Endometrium (tissue), 2 donors: ENCODE measurements around the gene TCF25.
"Not testable (repeated sequence)": the region's sequence is repeated elsewhere in the genome, so short reads cannot be mapped to it uniquely, and the experiment has no call there.

Experiments used
- FAIRE-seq: peaks from 2 replicates; lab custom pipeline; 2012; peaks lifted over from hg19 to GRCh38; lab: Jason Lieb, UNC
- donor health status: control.
- donor health status: control.

Gene TCF25, protein sequence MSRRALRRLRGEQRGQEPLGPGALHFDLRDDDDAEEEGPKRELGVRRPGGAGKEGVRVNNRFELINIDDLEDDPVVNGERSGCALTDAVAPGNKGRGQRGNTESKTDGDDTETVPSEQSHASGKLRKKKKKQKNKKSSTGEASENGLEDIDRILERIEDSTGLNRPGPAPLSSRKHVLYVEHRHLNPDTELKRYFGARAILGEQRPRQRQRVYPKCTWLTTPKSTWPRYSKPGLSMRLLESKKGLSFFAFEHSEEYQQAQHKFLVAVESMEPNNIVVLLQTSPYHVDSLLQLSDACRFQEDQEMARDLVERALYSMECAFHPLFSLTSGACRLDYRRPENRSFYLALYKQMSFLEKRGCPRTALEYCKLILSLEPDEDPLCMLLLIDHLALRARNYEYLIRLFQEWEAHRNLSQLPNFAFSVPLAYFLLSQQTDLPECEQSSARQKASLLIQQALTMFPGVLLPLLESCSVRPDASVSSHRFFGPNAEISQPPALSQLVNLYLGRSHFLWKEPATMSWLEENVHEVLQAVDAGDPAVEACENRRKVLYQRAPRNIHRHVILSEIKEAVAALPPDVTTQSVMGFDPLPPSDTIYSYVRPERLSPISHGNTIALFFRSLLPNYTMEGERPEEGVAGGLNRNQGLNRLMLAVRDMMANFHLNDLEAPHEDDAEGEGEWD

DNA sequence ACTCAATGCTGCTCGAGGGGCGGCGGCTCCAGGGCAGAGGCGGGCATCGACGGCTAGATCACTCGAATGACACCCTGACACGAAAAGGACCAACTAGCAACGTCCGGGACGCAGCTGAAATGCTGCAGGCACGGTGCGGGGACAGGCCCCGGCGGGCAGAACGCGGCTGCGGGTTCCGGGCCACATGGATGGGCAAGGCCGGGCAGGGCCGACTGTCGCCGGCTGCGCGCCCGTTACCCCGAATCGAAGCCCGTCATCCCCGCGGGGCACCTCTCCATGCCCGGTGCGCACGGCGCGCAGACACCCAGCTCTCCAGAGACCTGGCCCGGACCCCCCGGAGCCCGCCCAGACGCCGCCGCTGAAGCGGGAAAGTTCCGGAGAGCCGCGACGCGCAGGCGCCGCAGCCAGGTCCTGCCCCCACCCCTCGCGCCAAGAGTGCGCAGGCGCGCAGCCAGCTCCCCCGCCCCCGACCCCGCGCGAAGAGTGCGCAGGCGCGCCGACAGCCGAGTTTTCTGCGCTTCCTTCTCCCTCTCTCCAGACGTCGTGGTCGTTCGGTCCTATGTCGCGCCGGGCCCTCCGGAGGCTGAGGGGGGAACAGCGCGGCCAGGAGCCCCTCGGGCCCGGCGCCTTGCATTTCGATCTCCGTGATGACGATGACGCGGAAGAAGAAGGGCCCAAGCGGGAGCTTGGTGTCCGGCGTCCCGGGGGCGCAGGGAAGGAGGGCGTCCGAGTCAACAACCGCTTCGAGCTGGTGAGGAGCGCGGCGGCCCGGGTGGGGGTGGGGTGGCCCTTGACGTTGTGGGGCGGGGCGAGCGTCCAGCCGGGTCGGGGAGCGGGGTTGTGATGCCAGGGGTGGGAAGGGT lies at the start of gene TCF25:
Gene TCF25, plus strand, starts transcription at position 484 of the 863 bp plus-strand sequence. Its CDS starts 76 bp downstream, at position 560.
- no peak for FAIRE-seq

DNA sequence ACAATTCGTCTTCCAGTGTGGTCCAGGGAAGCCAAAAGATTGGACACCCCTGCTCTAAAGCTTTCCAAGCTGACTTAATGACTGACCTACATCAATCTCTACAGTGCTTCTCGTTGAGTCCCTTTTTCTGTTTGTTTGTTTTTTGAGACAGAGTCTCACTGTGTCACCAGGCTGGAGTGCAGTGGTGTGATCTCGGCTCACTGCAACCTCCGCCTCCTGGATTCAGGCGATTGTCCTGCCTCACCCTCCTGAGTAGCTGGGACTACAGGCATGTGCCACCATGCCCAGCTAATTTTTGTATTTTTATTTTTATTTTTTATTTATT lies 49.6 kb upstream of the TCF25 start:
- FAIRE-seq = not testable (repeated sequence)

DNA sequence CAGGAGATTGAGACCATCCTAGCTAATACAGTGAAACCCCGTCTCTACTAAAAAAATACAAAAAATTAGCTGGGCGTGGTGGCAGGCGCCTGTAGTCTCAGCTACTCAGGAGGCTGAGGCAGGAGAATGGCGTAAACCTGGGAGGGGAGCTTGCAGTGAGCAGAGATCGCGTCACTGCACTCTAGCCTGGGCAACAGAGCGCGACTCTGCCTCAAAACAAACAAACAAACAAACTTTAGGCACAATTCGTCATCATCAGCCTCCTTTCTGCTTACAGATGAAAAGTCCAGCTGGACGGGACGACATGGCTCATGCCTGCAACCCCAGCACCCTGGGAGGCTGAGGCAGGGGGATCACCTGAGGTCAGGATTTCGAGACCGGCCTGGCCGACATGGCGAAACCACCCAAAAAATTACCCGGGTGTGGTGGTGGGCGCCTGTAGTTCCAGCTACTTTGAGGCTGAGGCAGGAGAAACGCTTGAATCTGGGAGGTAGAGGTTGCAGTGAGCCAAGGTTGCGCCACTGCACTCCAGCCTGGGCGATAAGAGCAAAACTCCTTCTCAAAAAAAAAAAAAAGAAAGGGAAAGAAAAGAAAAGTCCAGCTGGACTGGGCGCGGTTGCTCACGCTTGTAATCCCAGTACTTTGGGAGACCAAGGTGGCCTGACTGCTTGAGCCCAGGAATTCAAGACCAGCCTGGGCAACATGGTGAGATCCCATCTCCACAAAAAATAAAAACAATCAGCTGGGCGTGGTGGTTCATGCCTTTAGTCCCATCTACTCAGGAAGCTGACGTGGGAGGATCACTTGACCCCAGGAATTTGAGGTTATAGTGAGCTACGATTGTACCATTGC lies 46.6 kb upstream of the TCF25 start:
- no peak for FAIRE-seq

DNA sequence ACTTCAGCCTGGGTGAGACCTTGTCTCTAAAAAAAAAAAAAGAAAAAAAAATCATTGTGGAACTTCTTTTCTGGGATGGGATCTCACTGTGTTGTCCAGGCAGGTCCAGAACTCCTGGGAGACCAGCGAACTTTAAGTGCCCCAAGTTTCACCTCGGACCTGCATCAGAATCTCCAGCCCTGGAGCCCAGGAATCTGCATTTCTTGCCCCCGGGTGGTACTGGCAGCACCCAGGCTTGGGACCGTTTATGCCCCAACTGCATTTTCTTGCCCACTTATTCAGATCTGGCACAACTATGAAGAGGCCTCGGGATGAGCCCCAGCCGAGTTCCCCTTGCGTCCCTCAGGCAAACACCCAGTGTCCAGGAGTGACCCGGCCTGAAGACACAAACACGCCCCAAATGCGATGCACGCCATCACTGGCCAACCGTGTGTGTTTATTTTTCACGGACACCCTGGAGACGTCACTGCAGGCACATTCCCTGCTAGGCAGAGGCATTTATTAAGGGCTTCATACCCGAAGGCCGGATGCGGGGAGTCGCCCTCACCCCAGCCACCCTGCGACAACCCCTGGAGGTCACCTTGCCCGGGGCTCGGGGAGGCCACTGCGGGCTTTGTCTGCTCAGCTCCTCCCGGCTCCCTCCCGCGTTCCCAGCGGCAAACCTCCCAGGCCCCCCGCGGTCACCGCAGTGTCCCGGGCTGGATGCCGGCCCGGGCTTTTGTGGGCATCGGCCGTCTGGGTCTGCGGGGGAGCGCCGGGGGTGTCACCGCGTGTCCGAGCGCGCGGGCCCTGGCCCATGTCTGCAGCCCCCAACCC lies 45.8 kb upstream of the TCF25 start:
- FAIRE-seq = no peak

DNA sequence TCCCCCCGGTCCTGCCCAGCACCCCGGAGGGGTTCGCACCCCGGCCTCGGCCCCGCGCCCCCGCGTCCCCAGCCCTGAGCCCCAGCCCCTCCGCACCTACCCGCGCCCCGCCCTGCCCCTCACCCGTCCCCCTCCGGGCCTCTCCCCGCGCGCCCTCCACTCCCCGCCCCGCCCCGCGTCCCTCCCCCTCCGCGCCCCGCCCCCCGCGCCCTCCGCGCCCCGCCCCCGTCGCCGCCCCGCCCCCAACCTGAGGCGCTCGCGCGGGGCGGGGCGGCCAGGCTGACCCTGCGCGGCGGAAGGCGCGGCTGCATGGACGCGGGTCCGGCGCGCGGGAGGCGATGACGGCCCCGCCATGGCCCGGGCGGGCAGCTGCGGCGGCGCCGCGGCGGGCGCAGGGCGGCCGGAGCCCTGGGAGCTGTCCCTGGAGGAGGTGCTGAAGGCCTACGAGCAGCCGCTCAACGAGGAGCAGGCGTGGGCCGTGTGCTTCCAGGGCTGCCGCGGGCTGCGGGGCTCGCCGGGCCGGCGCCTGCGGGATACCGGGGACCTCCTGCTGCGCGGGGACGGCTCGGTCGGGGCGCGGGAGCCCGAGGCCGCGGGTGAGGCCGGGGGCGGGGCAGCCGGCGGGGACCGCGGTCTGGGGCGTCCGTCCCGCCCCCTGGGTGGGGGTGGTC lies 45.1 kb upstream of the TCF25 start, which contains the start of gene SPIRE2:
Gene SPIRE2, plus strand, starts transcription at position 277 of the 671 bp plus-strand sequence. Its CDS starts 76 bp downstream, at position 353.
- FAIRE-seq = no peak

DNA sequence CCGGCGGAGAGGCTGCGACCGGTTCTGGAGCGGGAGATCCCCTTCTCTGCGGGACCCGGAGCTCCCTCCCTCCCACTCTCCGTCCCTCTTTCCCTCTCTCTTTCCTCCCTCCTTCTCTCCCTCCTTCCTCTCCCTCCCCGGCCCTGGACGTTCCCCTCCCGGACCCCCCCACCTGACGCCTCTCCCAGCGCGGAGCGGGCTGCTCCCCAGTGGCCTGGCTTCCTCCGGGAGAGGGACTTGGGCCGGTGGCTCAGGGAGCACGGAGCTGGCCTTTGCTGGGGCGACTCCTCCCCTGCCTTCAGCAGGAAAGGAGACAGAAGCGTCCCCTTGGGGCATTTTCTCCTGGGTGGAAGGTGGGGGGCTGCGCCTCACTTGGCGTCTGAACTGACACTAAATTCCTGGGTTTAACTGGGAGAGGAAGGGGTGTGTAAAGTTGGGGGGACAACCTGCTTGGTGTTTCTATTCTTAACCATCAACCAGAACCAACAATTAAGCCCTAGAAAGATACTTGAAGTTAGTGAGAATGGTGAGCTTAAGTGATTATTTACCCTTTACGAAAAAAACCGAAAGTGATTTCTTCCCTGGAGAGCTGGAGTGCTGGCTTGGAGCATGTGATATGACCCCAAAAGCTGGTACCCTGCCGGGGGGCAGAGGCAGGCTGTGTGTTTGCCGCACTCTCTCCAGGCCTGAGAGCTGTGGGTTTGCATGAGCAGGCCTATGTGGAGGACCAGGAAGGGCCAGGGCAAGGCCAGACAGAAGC lies 44.3 kb upstream of the TCF25 start:
- FAIRE-seq = no peak

DNA sequence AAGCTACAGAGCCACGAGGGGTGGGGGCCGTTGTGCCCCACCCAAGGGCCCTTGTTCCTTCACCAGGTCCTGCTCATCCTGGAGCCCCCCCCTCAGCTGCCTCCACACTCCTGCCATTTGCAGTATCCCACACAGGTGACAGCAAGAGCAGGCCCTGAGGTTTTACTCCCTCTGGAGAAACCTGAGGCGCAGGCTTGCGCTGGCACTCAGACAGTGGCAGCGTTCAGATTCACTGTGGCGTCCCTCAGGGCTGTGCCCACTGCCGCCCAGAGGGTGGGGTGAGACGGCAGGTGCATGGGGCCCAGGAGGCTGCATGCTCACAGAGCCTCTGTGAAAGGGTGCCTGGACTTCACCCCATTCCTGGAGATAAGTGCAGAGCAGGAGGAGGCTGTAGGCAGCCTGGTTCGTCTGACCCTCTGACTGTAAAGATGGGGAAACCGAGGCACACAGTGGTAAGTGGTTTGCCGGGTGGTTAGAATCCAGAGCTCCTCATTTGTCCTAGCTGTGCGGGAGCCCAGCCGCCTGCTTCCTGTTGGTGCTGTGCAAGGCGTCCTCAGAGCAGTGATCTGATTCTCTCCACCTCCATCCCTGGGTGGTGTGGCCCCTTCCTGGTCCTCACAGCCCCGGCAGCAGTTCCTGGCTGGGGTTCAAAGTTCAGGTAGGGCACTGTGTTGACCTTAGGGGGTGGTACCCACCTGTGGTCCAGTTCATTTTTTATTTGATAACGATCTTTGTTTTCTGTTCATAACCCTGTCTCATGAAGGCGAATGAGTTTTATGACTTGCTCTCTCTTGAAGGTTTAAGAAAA lies 43.6 kb upstream of the TCF25 start:
- FAIRE-seq = no peak

DNA sequence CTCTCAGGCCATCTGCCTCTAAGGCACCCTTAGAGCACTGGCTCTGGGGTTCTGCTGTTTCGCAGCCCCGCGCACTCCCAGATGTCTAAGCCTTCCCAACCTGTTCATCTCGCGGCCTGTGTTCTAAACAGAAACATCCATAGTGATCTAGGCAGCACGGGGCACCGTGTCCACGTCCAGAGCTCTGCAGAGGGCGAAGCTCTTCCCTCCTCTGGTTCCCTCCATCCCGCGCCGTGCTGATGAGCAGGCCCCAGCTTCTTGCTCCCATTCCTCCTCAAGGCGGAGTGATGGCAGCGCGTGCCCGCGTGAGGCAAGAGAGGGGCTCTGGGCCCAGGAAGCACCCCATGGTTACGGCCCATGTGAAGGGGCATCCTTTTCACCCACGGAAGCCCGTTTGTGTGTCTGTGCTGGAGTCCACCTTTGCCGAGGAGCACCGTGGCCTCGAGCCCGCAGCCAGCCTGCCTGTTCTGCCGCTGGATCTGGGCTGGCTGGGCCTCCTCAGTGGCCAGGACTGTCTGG lies 41.5 kb upstream of the TCF25 start:
- no peak for FAIRE-seq

DNA sequence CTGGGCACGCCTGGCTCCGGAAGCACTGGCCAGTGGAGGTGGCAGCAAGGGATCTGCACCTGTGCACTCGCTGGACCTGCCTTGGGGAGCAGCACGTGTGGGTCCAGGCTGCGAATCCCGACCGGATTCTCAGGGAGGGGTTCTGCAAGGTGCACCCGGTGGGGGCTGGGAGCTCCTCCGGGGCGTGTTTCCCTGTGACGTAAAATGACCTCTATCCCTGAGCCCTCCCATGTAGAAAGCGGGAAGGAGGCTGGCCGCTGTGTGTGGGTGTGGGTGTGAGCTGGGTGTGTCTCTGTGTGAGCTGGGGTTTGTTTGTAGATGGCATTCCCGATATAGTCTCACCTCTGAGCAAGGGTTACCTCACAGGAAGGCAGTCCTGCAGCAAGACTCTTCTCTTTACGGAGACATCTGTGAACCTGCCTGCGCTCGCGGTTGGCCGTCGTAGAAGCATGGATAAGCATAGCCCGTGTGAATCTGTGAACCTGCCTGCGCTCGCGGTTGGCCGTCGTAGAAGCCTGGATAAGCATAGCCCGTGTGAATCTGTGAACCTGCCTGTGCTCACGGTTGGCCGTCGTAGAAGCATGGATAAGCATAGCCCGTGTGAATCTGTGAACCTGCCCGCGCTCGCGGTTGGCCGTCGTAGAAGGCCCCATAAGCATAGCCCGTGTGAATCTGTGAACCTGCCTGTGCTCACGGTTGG lies 39.6 kb upstream of the TCF25 start:
- FAIRE-seq = not testable (repeated sequence)

DNA sequence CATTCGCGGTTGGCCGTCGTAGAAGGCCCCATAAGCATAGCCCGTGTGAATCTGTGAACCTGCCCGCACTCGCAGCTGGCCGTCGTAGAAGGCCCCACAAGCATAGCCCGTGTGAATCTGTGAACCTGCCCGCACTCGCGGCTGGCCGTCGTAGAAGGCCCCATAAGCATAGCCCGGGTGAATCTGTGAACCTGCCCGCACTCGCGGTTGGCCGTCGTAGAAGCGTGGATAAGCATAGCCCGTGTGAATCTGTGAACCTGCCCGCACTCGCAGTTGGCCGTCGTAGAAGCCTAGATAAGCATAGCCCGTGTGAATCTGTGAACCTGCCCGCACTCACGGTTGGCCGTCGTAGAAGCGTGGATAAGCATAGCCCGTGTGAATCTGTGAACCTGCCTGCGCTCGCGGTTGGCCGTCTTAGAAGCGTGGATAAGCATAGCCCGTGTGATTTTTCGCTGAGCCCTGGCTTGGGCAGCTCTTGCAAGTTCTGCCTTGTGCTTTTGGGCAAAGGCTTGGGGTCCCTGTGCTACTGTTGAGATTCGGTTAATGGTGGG lies 38.5 kb upstream of the TCF25 start:
- FAIRE-seq = not testable (repeated sequence)

DNA sequence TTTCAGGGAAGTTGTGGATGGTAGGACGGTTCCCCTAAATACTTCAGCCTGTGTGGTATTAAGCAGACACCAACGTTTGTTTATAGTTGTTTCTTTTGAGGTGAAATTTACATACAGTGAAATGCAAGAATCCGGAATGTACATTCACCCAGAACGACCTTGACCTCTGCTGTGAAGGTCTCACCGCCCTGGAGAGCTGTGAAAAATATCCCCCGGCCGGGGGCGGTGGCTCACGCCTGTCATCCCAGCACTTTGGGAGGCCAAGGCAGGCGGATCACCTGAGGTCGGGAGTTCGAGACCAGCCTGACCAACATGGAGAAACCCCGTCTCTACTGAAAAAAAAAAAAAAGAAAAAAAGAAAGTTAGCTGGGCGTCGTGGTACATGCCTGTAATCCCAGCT lies 36.9 kb upstream of the TCF25 start:
- not testable (repeated sequence) for FAIRE-seq

DNA sequence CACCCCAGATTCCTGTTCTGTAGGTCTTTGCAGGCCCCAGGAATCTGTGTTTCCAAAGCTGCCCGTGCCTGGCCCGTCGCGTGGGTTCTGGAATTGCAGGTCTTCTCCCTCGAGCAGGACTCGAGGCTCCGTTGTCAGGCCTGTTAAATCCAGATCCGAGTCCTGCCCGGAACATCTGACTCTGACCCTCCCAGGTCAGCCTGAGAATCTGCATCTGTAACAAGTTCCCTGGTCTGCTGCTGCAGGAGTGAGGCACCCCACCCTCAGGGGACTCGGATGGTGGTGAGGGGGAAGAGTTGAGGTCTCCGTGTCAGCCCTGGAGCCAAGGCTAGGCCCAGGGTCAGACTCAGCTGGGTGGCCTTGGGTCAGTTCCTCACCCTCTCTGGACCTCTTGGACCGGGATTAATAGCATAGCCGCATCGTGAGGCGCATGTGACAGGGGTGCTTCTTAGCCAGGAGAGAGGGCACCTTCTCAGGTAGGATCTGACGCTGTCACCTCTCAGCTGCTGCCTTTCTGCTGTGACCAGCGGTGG lies 36.3 kb upstream of the TCF25 start:
- FAIRE-seq = no peak

DNA sequence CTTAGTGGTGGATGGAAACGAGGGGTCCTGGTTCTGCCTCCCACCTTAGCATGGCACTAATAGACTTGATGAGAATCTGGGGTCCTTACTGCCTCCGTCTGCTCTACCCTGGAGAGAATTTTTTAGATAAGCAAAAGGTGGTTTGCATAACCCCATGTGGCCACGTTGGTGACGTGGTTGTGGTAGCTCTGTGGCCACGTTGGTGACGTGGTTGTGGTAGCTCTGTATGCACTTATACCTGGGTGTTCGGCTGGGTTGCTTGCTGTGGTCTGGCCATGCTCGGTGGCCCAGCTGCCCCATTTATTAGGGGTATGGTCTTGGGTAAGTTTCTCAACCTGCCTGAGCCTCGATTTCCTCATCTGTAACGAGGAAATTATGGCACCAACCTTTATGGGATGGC lies 32.1 kb upstream of the TCF25 start:
- no peak for FAIRE-seq

DNA sequence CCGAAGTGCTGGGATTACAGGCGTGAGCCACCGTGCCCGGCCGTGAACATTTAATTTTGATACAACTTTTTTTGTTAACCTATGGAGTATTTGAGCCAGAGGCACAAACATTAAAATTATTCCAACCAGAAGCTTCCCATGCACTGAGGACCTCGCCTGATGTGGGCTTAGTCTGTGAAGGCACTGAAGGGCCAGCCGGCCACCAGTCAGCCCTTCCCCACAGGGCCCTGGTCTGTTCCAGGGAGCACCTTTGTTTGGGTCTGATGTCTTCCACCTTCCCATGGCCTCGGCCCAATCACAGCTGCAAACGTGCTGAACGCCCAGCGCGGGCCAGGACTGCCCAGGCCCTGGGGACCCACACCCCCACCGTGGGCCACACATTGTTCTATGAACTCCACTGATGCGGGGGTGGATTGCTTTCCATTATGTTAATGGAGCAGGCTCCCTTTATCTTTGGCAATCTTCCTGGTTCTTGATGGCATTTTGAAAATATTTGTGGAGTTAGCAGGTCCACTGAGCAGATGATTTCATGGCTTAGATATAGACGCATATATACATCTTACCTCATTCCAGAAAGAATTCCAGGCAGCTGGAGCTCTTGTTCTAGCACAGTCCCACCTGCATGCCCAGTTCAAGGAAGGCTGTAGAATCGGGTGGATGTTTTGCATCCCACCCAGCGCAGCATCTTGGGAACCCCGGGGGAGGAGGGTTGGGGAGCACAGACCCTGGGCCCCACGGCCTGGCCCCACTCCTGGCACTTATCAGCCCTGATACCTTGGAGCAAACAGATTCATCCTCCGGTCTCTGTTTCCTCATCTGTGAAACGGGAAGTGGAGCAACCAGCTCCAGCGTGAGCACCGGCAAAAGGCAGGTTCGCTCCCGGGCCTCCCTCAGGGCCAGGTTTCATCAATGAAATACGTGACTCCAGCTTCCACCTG lies 30.7 kb upstream of the TCF25 start:
- FAIRE-seq = no peak

DNA sequence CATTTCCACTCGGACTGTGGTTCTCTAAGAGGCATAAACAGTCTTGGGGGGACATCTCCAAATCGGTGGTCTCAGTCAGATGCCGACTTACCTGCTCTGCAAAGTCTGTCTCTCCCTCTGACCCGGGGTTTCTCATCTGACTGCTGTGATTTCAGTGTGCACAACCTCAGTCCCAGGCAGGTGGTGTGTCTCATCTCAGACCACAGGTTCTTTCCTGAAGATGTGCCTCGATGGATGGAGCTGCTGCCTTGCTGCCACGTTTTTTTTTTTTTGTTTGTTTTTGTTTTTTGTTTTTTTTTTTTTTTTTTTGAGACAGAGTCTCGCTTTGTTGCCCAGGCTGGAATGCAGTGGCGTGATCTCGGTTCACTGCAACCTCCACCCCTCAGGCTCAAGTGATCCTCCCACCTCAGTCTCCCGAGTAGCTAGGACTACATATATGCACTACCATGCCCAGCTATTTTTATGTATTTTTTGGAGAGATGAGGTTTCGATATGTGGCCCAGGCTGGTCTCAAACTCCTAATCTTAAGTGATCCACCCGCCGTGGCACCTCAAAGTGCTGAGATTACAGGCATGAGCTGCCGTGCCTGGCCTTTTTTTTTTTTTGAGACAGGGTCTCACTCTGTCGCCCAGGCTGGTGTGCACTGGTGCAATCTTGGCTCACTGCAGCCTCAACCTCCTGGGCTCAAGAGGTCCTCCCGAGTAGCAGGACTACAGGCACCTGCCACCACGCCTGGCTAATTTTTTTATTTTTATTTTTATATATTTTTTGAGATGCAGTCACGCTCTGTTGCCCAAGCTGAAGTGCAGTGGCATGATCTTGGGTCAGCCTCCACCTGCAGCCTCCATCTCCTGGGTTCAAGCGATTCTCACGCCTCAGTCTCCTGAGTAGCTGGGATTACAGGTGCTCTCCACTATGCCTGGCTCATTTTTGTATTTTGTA lies 29.7 kb upstream of the TCF25 start:
- no peak for FAIRE-seq
